MM.1S (cell line): ENCODE results near the gene RB1.

Source experiments
- DNase-seq: peaks from one replicate; pipeline ENCODE4 v3.0.0-alpha.2; 2015
- H2AFZ ChIP-seq: fragments of 300-600 bp; sonication (generic); 2 replicates; pipeline ENCODE4 v1.6.0; 2016; ENCODE audit warnings: antibody characterized with exemption, low read length
- H3F3A ChIP-seq: fragments of 300-600 bp; sonication (generic); 2 replicates; pipeline ENCODE4 v1.6.1; 2016; ENCODE audit warnings: mild to moderate bottlenecking, antibody characterized with exemption, low read length, moderate library complexity, mixed read lengths; ENCODE audit not compliant: insufficient read depth
- H3K27ac ChIP-seq: fragments of 300-600 bp; sonication (generic); 2 replicates; pipeline ENCODE4 v1.5.1; 2016; ENCODE audit warnings: mild to moderate bottlenecking, low read length
- H3K27me3 ChIP-seq: fragments of 300-600 bp; sonication (generic); replicated peaks from 2 replicates; pipeline ENCODE4 v1.6.0; 2016; ENCODE audit warnings: low read length; ENCODE audit not compliant: insufficient read depth
- H3K36me3 ChIP-seq: fragments of 300-600 bp; sonication (generic); replicated peaks from 2 replicates; pipeline ENCODE4 v1.6.1; 2016; ENCODE audit warnings: mild to moderate bottlenecking, low read length, mixed read lengths; ENCODE audit not compliant: insufficient read depth
- H3K4me1 ChIP-seq: fragments of 300-600 bp; sonication (generic); 2 replicates; pipeline ENCODE4 v1.6.1; 2016; ENCODE audit warnings: low read length, mixed read lengths
- H3K4me2 ChIP-seq: fragments of 300-600 bp; sonication (generic); 2 replicates; pipeline ENCODE4 v1.6.0; 2016; ENCODE audit warnings: low read depth, low read length
- H3K4me3 ChIP-seq: fragments of 300-600 bp; sonication (generic); 2 replicates; pipeline ENCODE4 v1.5.1; 2016; ENCODE audit warnings: low read length, mixed read lengths
- H3K79me2 ChIP-seq: fragments of 300-600 bp; sonication (generic); 2 replicates; pipeline ENCODE4 v1.6.1; 2016; ENCODE audit warnings: mixed run types, low read length, mixed read lengths
- H3K9ac ChIP-seq: fragments of 300-600 bp; sonication (generic); 2 replicates; pipeline ENCODE4 v1.6.1; 2016; ENCODE audit warnings: low read length, mixed read lengths
- H3K9me2 ChIP-seq: fragments of 300-600 bp; sonication (generic); replicated peaks from 2 replicates; pipeline ENCODE4 v1.6.1; 2016; ENCODE audit warnings: mild to moderate bottlenecking, low read length, mixed read lengths; ENCODE audit not compliant: insufficient read depth
- H3K9me3 ChIP-seq: fragments of 300-600 bp; sonication (generic); replicated peaks from 2 replicates; pipeline ENCODE4 v1.6.1; 2016; ENCODE audit warnings: mild to moderate bottlenecking, low read length, mixed read lengths; ENCODE audit not compliant: insufficient read depth
- H4K20me1 ChIP-seq: fragments of 300-600 bp; sonication (generic); 2 replicates; pipeline ENCODE4 v1.6.1; 2016; ENCODE audit warnings: mild to moderate bottlenecking, low read length, moderate library complexity, mixed read lengths; ENCODE audit not compliant: insufficient read depth
- EZH2 ChIP-seq: fragments of 300-600 bp; sonication (generic); optimal IDR thresholded peaks from 2 replicates; pipeline ENCODE3; 2017; ENCODE audit warnings: low read depth, mild to moderate bottlenecking, antibody characterized with exemption, low read length, mixed read lengths
- EZH2phosphoT487 ChIP-seq: fragments of 300-600 bp; sonication (generic); IDR thresholded peaks from 2 replicates; pipeline ENCODE4 v1.6.1; 2018; ENCODE audit warnings: antibody characterized with exemption, low read length
- TF ChIP-seq, protein P1 (sequence below): fragments of 300-600 bp; sonication (generic); IDR thresholded peaks from 2 replicates; pipeline ENCODE4 v1.5.1; 2016; ENCODE audit warnings: antibody characterized with exemption, low read length, mixed read lengths

The RB1 gene

DNA sequence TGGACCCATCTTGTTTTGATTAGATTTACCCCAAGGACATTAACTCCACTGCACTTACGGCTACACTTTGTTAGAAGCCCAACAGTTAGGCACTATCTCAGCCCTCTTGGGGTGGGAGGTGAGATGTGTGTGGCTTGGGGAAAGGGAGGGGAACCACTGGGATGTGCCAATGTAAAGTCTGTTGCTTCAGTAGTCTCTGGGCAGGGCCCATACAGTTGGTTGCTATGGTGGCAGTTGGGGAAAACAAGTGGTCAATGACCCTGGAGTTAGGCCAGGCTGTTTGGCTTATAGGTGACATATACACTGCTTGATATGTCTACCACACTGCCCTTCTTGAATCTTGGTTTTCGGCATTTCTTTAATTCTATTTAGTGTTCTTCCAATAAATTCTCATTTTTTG is 8.9 kb upstream of the RB1 start:
- H3K4me3 ChIP-seq: no peak overlapping the region
- H3K9ac ChIP-seq: no peak overlapping the region
- H3K4me2 ChIP-seq: no peak overlapping the region
- no peak overlapping the region for H2AFZ ChIP-seq
- H3K9me2 ChIP-seq: no peaks in the 10 kb centered on the region
- no peaks in the 10 kb centered on the region for H3F3A ChIP-seq
- H3K9me3 ChIP-seq: no peaks in the 10 kb centered on the region
- H4K20me1 ChIP-seq: no peaks in the 10 kb centered on the region
- TF ChIP-seq EZH2: no peak
- TF ChIP-seq, protein P1, sequence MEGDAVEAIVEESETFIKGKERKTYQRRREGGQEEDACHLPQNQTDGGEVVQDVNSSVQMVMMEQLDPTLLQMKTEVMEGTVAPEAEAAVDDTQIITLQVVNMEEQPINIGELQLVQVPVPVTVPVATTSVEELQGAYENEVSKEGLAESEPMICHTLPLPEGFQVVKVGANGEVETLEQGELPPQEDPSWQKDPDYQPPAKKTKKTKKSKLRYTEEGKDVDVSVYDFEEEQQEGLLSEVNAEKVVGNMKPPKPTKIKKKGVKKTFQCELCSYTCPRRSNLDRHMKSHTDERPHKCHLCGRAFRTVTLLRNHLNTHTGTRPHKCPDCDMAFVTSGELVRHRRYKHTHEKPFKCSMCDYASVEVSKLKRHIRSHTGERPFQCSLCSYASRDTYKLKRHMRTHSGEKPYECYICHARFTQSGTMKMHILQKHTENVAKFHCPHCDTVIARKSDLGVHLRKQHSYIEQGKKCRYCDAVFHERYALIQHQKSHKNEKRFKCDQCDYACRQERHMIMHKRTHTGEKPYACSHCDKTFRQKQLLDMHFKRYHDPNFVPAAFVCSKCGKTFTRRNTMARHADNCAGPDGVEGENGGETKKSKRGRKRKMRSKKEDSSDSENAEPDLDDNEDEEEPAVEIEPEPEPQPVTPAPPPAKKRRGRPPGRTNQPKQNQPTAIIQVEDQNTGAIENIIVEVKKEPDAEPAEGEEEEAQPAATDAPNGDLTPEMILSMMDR: no peak
- TF ChIP-seq EZH2phosphoT487: no peak
- no peaks in the 10 kb centered on the region for H3K36me3 ChIP-seq
- no peaks in the 10 kb centered on the region for H3K79me2 ChIP-seq
- no peak overlapping the region for H3K27ac ChIP-seq
- no peaks in the 10 kb centered on the region for H3K27me3 ChIP-seq
- no peaks in the 10 kb centered on the region for H3K4me1 ChIP-seq
- DNase-seq: no peak

DNA sequence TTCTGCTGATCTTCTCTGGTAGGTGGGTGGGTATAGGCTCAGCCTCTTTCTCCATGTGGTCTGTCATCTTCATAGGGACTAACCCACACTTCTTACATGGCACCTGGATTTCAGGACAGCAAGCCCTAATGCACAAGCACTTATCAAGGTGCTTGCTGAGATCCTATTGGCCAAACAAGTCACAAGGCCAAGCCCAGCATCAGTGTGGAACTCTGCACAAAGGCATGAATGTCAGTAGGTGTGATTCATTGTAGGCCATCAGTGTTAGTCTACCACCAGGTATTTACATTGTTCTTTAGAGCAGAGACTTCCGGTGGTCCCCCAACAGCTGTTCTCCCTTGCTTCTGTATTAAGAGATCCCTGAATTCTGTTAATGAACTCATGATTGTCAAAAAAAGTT is 8.3 kb upstream of the RB1 start:
- Histone ChIP-seq H3K4me2 (no peak overlapping the region), H3K4me1 (no peaks in the 10 kb centered on the region), H3K36me3 (no peaks in the 10 kb centered on the region), H3K79me2 (no peaks in the 10 kb centered on the region), H3K9me2 (no peaks in the 10 kb centered on the region), H2AFZ (no peak overlapping the region), H3K9ac (no peak overlapping the region), H3F3A (no peaks in the 10 kb centered on the region), H3K9me3 (no peaks in the 10 kb centered on the region), H4K20me1 (no peaks in the 10 kb centered on the region), H3K27me3 (no peaks in the 10 kb centered on the region), H3K4me3 (no peak overlapping the region), H3K27ac (no peak overlapping the region)
- TF ChIP-seq EZH2phosphoT487 (no peak), EZH2 (no peak)
- TF ChIP-seq, protein P1: no peak
- DNase-seq: no peak

DNA sequence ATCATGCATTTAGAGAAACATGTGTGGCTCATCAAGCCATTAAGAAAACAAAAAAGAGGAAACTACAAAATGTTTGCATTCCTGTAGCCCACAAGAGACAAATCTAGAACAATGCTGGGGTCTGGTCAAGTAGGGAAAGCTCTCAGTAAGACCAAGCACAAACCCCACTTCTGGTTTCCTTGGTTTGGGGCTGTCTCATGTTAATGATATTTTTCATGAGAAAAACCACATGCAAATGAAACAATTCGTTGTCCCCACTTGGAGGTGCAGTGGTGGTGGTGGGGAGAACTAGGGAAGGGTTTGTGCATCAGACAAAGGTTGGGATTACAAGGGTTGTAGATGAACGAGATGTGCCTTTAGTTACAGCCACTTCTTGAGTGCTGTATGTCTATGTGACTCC is 7.0 kb upstream of the RB1 start:
- Histone ChIP-seq H3K27ac (no peak overlapping the region), H3K9me3 (no peaks in the 10 kb centered on the region), H2AFZ (no peak overlapping the region)

More for the DNA sequence above, 7.0 kb upstream of the RB1 start:
- H3K27me3 ChIP-seq: no peaks in the 10 kb centered on the region
- no peaks in the 10 kb centered on the region for H3K79me2 ChIP-seq
- H3K4me1 ChIP-seq: no peaks in the 10 kb centered on the region
- H4K20me1 ChIP-seq: no peaks in the 10 kb centered on the region
- H3F3A ChIP-seq: no peaks in the 10 kb centered on the region
- H3K4me3 ChIP-seq: no peak overlapping the region
- TF ChIP-seq, protein P1: no peak
- TF ChIP-seq EZH2 (no peak), EZH2phosphoT487 (no peak)
- no peak overlapping the region for H3K4me2 ChIP-seq
- H3K36me3 ChIP-seq: no peaks in the 10 kb centered on the region
- DNase-seq: no peak
- no peaks in the 10 kb centered on the region for H3K9me2 ChIP-seq
- H3K9ac ChIP-seq: no peak overlapping the region
